Stimulated activated naive CD8-positive, alpha-beta T cell treated with anti-CD3 and anti-CD28 coated beads, Interleukin-15, Interleukin-2, amounts not matched to agents 100 U/mL and 50 U/mL, for 24 hours (primary cell): ENCODE data around the gene SYTL4.

Experiments used
- ATAC-seq: fragments of 150-1000 bp; cut with Tn5 transposase; one replicate; pipeline ENCODE4 v1.10.0; 2021
- DNase-seq: peaks from one replicate; pipeline ENCODE4 v3.0.0; 2021

The SYTL4 gene

GRCh38 chrX:100647739-100648138 is 84.2 kb downstream of the SYTL4 start:
- ATAC-seq (no peak), DNase-seq (no peak)

GRCh38 chrX:100647095-100647494 is 84.8 kb downstream of the SYTL4 start:
- DNase-seq (no peak), ATAC-seq (no peak)

- DNase-seq = no peak
- ATAC-seq = no peak
Measured at GRCh38 chrX:100645106-100645505, 86.8 kb downstream of the SYTL4 start.

GRCh38 chrX:100643956-100644860 is 87.7 kb downstream of the SYTL4 start, which contains the start of gene SRPX2:
TSS of gene SRPX2 (plus strand) at chrX:100644199. CDS start at chrX:100646323, 2,124 bp downstream.
- DNase-seq (no peak), ATAC-seq (no peak)

- DNase-seq = no peak
- no peak for ATAC-seq
Measured at GRCh38 chrX:100643212-100643611, 88.7 kb downstream of the SYTL4 start.

GRCh38 chrX:100642290-100642689 is 89.6 kb downstream of the SYTL4 start:
- DNase-seq = no peak
- no peak for ATAC-seq

- peak; percentile 70 for DNase-seq
- ATAC-seq = peak; percentile 96
Measured at GRCh38 chrX:100636321-100636991, 95.5 kb downstream of the SYTL4 start, which contains the start of gene TSPAN6. TSS of gene TSPAN6 (minus strand) at chrX:100636806. CDS start at chrX:100636694, 112 bp downstream.

- ATAC-seq (no peak), DNase-seq (no peak)
Measured at GRCh38 chrX:100635989-100636320, 96.0 kb downstream of the SYTL4 start.

GRCh38 chrX:100635040-100635439 is 96.9 kb downstream of the SYTL4 start:
- DNase-seq = no peak
- ATAC-seq = no peak

- ATAC-seq (peak; percentile 43), DNase-seq (no peak)
Measured at GRCh38 chrX:100625985-100626491, 105.9 kb downstream of the SYTL4 start.
